ENCODE data around the gene SERPINA5. TPM values are rescaled to one million over a fixed set of nuclear protein-coding genes. Genes with fewer than 3 reads are reported as not detected.
A peak's percentile ranks its signal among the peaks of the same experiment; 100 is the strongest.

SERPINA5 gene
- total RNA-seq, 1 experiment from 2014 or later: 2.2 TPM

GRCh38 chr14:94597788-94598187 lies 16.6 kb downstream of the SERPINA5 start:
- TF ChIP-seq CTCF (IDR thresholded peaks at IDR 0.05; ENCODE audit: insufficient read depth in 1 of 2, low read depth in 1 of 2, low read length in 1 of 2, severe bottlenecking in 1 of 2, unreplicated experiment in 1 of 2): no peak
- ChIA-PET POLR2A (no interaction called here), CTCF (no interaction called here)
- Histone ChIP-seq H3K9me3 (no peaks in the 10 kb centered on the region), H3K4me1 (peaks cover 57% of the 10 kb centered on the region), H3K36me3 (ENCODE audit: control insufficient read depth, insufficient read depth, low read length) (no peaks in the 10 kb centered on the region), H3K27me3 (replicated peaks; ENCODE audit: control insufficient read depth, insufficient read depth, low read length) (no peaks in the 10 kb centered on the region), H3K4me3 (ENCODE audit: low read depth, low read length) (no peak overlapping the region)
- peaks cover 44% of the 10 kb centered on the region for H3K4me1 Mint-ChIP-seq (ENCODE audit: low read depth, unreplicated experiment)
- H3K4me3 Mint-ChIP-seq (ENCODE audit: unreplicated experiment): no peak overlapping the region
- no TSS peak for BruUV-seq (replicated peaks)
- no peaks in the 10 kb centered on the region for H3K9me3 Mint-ChIP-seq (ENCODE audit: unreplicated experiment)
- H3K27ac Mint-ChIP-seq (ENCODE audit: unreplicated experiment): no peak overlapping the region
- no peak for DNase-seq
- peaks cover 7% of the 10 kb centered on the region for H3K36me3 Mint-ChIP-seq (ENCODE audit: insufficient read depth, unreplicated experiment)
- no peaks in the 10 kb centered on the region for H3K27me3 Mint-ChIP-seq (ENCODE audit: insufficient read depth, unreplicated experiment)
- intact Hi-C loops (cut with micrococcal nuclease; ENCODE audit: unreplicated experiment): no loop called here

- Mint-ChIP-seq H3K4me1 (ENCODE audit: low read depth, unreplicated experiment) (peaks cover 44% of the 10 kb centered on the region), H3K9me3 (ENCODE audit: unreplicated experiment) (no peaks in the 10 kb centered on the region), H3K36me3 (ENCODE audit: insufficient read depth, unreplicated experiment) (peaks cover 10% of the 10 kb centered on the region), H3K27me3 (ENCODE audit: insufficient read depth, unreplicated experiment) (no peaks in the 10 kb centered on the region), H3K27ac (ENCODE audit: unreplicated experiment) (peak overlapping the region; percentile 92), H3K4me3 (ENCODE audit: unreplicated experiment) (no peak overlapping the region)
- BruUV-seq (replicated peaks): no TSS peak
- TF ChIP-seq CTCF (IDR thresholded peaks at IDR 0.05; ENCODE audit: insufficient read depth in 1 of 2, low read depth in 1 of 2, low read length in 1 of 2, severe bottlenecking in 1 of 2, unreplicated experiment in 1 of 2): no peak
- H3K36me3 ChIP-seq (ENCODE audit: control insufficient read depth, insufficient read depth, low read length): no peaks in the 10 kb centered on the region
- DNase-seq: no peak
- no peaks in the 10 kb centered on the region for H3K9me3 ChIP-seq
- ChIA-PET CTCF (interaction anchor here (0.6 to 1.5 kb wide), 2 partner anchors 11 to 164 kb away, joined by 4 to 5 read pairs; no protein-coding TSS in a partner anchor), POLR2A (no interaction called here)
- H3K4me1 ChIP-seq: peaks cover 55% of the 10 kb centered on the region
- no peaks in the 10 kb centered on the region for H3K27me3 ChIP-seq (replicated peaks; ENCODE audit: control insufficient read depth, insufficient read depth, low read length)
- no peak overlapping the region for H3K4me3 ChIP-seq (ENCODE audit: low read depth, low read length)
- intact Hi-C loops (cut with micrococcal nuclease; ENCODE audit: unreplicated experiment): no loop called here
Observed at GRCh38 chr14:94598506-94598815, 17.2 kb downstream of the SERPINA5 start.

- intact Hi-C loops (cut with micrococcal nuclease; ENCODE audit: unreplicated experiment): no loop called here
- Histone ChIP-seq H3K4me3 (ENCODE audit: low read depth, low read length) (no peak overlapping the region), H3K9me3 (no peaks in the 10 kb centered on the region), H3K27me3 (replicated peaks; ENCODE audit: control insufficient read depth, insufficient read depth, low read length) (no peaks in the 10 kb centered on the region), H3K4me1 (peaks cover 49% of the 10 kb centered on the region), H3K36me3 (ENCODE audit: control insufficient read depth, insufficient read depth, low read length) (no peaks in the 10 kb centered on the region)
- no TSS peak for BruUV-seq (replicated peaks)
- ChIA-PET POLR2A (no interaction called here), CTCF (interaction anchor here (0.6 to 1.5 kb wide), 3 partner anchors 11 to 165 kb away, joined by 4 to 5 read pairs (median 4); no protein-coding TSS in a partner anchor)
- peak; percentile 64 to 86 for DNase-seq
- TF ChIP-seq CTCF (IDR thresholded peaks at IDR 0.05; ENCODE audit: insufficient read depth in 1 of 2, low read depth in 1 of 2, low read length in 1 of 2, severe bottlenecking in 1 of 2, unreplicated experiment in 1 of 2): peak in 1 of 2 experiments; percentile 38
- peaks cover 10% of the 10 kb centered on the region for H3K36me3 Mint-ChIP-seq (ENCODE audit: insufficient read depth, unreplicated experiment)
- peak overlapping the region; percentile 42 for H3K4me3 Mint-ChIP-seq (ENCODE audit: unreplicated experiment)
- H3K27me3 Mint-ChIP-seq (ENCODE audit: insufficient read depth, unreplicated experiment): no peaks in the 10 kb centered on the region
- H3K4me1 Mint-ChIP-seq (ENCODE audit: low read depth, unreplicated experiment): peaks cover 41% of the 10 kb centered on the region
- no peaks in the 10 kb centered on the region for H3K9me3 Mint-ChIP-seq (ENCODE audit: unreplicated experiment)
- peak overlapping the region; percentile 92 for H3K27ac Mint-ChIP-seq (ENCODE audit: unreplicated experiment)
Observed at GRCh38 chr14:94598816-94599655, 17.8 kb downstream of the SERPINA5 start.
